HG03378 (cell line): ENCODE measurements around the gene USP36.
"Not testable (repeated sequence)": the region's sequence is repeated elsewhere in the genome, so short reads cannot be mapped to it uniquely, and the experiment has no call there.

Source experiments
- ATAC-seq: cut with Tn5 transposase; IDR thresholded peaks from one replicate; pipeline ENCODE4 v1.9.1; 2021; ENCODE audit warnings: mild to moderate bottlenecking, moderate library complexity; ENCODE audit not compliant: unreplicated experiment

Gene USP36

GRCh38 chr17:78872486-78872885 is 31.9 kb upstream of the USP36 start:
- no peak for ATAC-seq

- no peak for ATAC-seq
These were observed 30.0 kb upstream of the USP36 start for GRCh38 chr17:78870621-78871020.

- no peak for ATAC-seq
These were observed 27.8 kb upstream of the USP36 start for GRCh38 chr17:78868391-78868790.

- ATAC-seq = not testable (repeated sequence)
These were observed 26.4 kb upstream of the USP36 start for GRCh38 chr17:78867046-78867445.

GRCh38 chr17:78865682-78866390 is 25.2 kb upstream of the USP36 start:
- no peak for ATAC-seq

- no peak for ATAC-seq
These were observed 23.5 kb upstream of the USP36 start for GRCh38 chr17:78864117-78864516.

- ATAC-seq = no peak
These were observed 21.7 kb upstream of the USP36 start for GRCh38 chr17:78862073-78863023.

GRCh38 chr17:78861229-78861628 is 20.6 kb upstream of the USP36 start:
- ATAC-seq = no peak

GRCh38 chr17:78859051-78859450 is 18.4 kb upstream of the USP36 start:
- no peak for ATAC-seq

GRCh38 chr17:78857266-78857665 is 16.7 kb upstream of the USP36 start:
- no peak for ATAC-seq

- no peak for ATAC-seq
These were observed 15.0 kb upstream of the USP36 start for GRCh38 chr17:78855561-78856165.

- no peak for ATAC-seq
These were observed 13.9 kb upstream of the USP36 start for GRCh38 chr17:78854508-78854907.

- ATAC-seq = no peak
These were observed 13.3 kb upstream of the USP36 start for GRCh38 chr17:78853926-78854394.

- ATAC-seq = no peak
These were observed 12.1 kb upstream of the USP36 start for GRCh38 chr17:78852709-78853121.

- no peak for ATAC-seq
These were observed 8.4 kb upstream of the USP36 start for GRCh38 chr17:78849026-78849425.

GRCh38 chr17:78847052-78847451 is 6.4 kb upstream of the USP36 start:
- no peak for ATAC-seq

GRCh38 chr17:78844301-78845005 is 3.8 kb upstream of the USP36 start:
- ATAC-seq = no peak

GRCh38 chr17:78842881-78843565 is 2.4 kb upstream of the USP36 start:
- no peak for ATAC-seq

- ATAC-seq = no peak
These were observed 159 bp downstream of the USP36 start for GRCh38 chr17:78840530-78840779.

GRCh38 chr17:78839762-78840529 is 668 bp downstream of the USP36 start:
- ATAC-seq = peak; percentile 7
